CD4-positive, alpha-beta memory T cell (primary cell): ENCODE measurements around the gene UGT1A9. TPM values are rescaled to one million over a fixed set of nuclear protein-coding genes. Genes with fewer than 3 reads are reported as not detected.

Experiments
- CTCF ChIA-PET: fragments of 350-600 bp; sonication (Branson Sonifier 250); formaldehyde crosslinking; loops from one replicate; lab custom pipeline; 2021; ENCODE audit warnings: inconsistent platforms; ENCODE audit not compliant: partially characterized antibody; lab: Charles Lee
- POLR2A ChIA-PET: fragments of 350-600 bp; sonication (Branson Sonifier 250); formaldehyde crosslinking; loops from one replicate; lab custom pipeline; 2021; ENCODE audit not compliant: partially characterized antibody; lab: Charles Lee
- DNase-seq, 5 donors: peaks; one replicate each; pipeline versions ENCODE4 v3.0.0 to v3.0.0-alpha.2; 2020 to 2022; ENCODE audit warnings: mixed read lengths in 1 of 5
- H3K27ac ChIP-seq: one replicate; pipeline ENCODE4 v1.7.0; 2013; ENCODE audit warnings: low read depth, low read length
- H3K27me3 ChIP-seq: 2 replicates; pipeline ENCODE4 v1.7.0; 2013; ENCODE audit warnings: mild to moderate bottlenecking, low read length, moderate library complexity; ENCODE audit not compliant: insufficient read depth
- H3K36me3 ChIP-seq: 2 replicates; pipeline ENCODE4 v1.7.0; 2013; ENCODE audit warnings: mild to moderate bottlenecking, low read length, moderate library complexity; ENCODE audit not compliant: insufficient read depth
- H3K4me1 ChIP-seq: 2 replicates; pipeline ENCODE4 v1.7.0; 2013; ENCODE audit warnings: mild to moderate bottlenecking, low read length, moderate library complexity; ENCODE audit not compliant: insufficient read depth
- H3K4me3 ChIP-seq, 2 donors: one replicate each; pipeline ENCODE4 v1.7.0; 2013; ENCODE audit warnings: low read length in 2 of 2, mild to moderate bottlenecking in 1 of 2
- H3K9me3 ChIP-seq, 2 donors: one replicate each; pipeline ENCODE4 v1.7.0; 2013; ENCODE audit warnings: low read length in 2 of 2, control low read depth in 1 of 2; ENCODE audit not compliant: control insufficient read depth in 1 of 2
- H3K27ac Mint-ChIP-seq, 7 donors: one replicate each; pipeline ENCODE4 v1.8.0; 2020 to 2021; ENCODE audit warnings: mixed read lengths in 7 of 7, mild to moderate bottlenecking in 6 of 7, inconsistent platforms in 3 of 7, moderate library complexity in 3 of 7
- H3K27me3 Mint-ChIP-seq, 2 donors: one replicate each; pipeline ENCODE4 v1.8.0; 2020 to 2021; ENCODE audit warnings: mixed read lengths in 2 of 2
- H3K36me3 Mint-ChIP-seq, 2 donors: one replicate each; pipeline ENCODE4 v1.8.0; 2020 to 2021; ENCODE audit warnings: mixed read lengths in 2 of 2, inconsistent platforms in 1 of 2, mild to moderate bottlenecking in 1 of 2
- H3K4me1 Mint-ChIP-seq, 4 donors: one replicate each; pipeline ENCODE4 v1.8.0; 2020 to 2021; ENCODE audit warnings: mixed read lengths in 4 of 4, mild to moderate bottlenecking in 1 of 4
- H3K4me3 Mint-ChIP-seq, 8 donors: one replicate each; pipeline ENCODE4 v1.8.0; 2020 to 2021; ENCODE audit warnings: mixed read lengths in 8 of 8, mild to moderate bottlenecking in 7 of 8, moderate library complexity in 6 of 8, inconsistent platforms in 3 of 8
- H3K9me3 Mint-ChIP-seq, 8 donors: one replicate each; pipeline ENCODE4 v1.8.0; 2020 to 2021; ENCODE audit warnings: mixed read lengths in 8 of 8, mild to moderate bottlenecking in 5 of 8, inconsistent platforms in 3 of 8, moderate library complexity in 1 of 8
- intact Hi-C: fragments of 100-400 bp; cut with micrococcal nuclease; formaldehyde crosslinking; loops from one replicate; pipeline ENCODE4 v1.15.1; 2023
- polyA plus RNA-seq, 2 donors: library from polyadenylated mRNA; unstranded; fragments of 300-500 nt; fragmentation: Illumina TruSeq; gene quantifications; one replicate each; pipeline ENCODE4 v1.2.3, GENCODE V29; 2021
- total RNA-seq, 2 experiments: library from RNA; stranded (reverse); gene quantifications; one replicate each; pipeline ENCODE4 v1.2.3, GENCODE V29; 2021

UGT1A9 gene
- total and polyA plus RNA-seq, 4 experiments from 2014 or later = not detected

DNA sequence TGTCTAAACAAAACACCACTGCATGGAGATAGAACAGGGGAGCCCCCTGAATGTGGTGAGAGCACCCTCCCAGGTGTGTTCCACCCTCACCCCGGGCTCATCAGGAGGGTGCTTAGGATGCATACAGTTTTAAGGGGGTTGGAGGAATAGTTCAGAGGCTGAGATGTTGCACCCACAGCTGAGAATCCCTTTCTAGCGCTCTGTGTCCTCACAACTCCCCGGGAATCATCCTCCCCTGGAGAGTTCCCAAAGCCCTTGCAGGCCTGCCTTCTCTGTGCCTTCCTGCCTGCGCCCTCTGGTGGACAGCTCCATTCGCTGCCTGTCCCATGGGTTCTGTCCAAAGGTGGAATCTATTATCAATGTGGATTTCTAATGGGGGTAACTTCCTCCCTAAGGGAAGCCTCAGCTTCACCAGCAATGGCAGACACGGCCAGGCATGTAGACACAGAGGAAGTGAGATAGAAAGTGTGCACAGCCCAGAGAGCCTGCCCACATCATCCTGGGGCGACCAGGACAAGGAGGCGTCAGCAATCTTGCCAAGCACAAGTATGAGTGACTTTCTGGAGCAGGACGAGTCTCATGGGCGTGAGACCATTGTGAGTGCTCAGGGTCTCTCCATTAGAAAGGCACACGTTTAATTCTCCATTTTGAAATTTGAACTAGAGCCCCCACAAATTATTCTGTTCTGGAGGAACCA, 39.8 kb downstream of the UGT1A9 start:
- Mint-ChIP-seq H3K4me3 (no peak overlapping the region), H3K27ac (no peak overlapping the region), H3K36me3 (no peaks in the 10 kb centered on the region), H3K9me3 (peaks cover 0 to 2% (median 0%) of the 10 kb centered on the region in 8 donors), H3K4me1 (no peaks in the 10 kb centered on the region), H3K27me3 (peaks cover 33% of the 10 kb centered on the region in 2 donors)
- Histone ChIP-seq H3K36me3 (no peaks in the 10 kb centered on the region), H3K4me3 (no peak overlapping the region), H3K27ac (no peak overlapping the region), H3K27me3 (no peaks in the 10 kb centered on the region), H3K9me3 (no peaks in the 10 kb centered on the region), H3K4me1 (no peaks in the 10 kb centered on the region)
- intact Hi-C loops = loop anchor here (5.0 kb wide), 1 partner anchor 1104 kb away; no protein-coding TSS in a partner anchor
- POLR2A ChIA-PET = no interaction called here
- CTCF ChIA-PET = interaction anchor here (0.9 to 1.5 kb wide), 4 partner anchors 10 to 37 kb away, joined by 3 to 4 read pairs (median 3); no protein-coding TSS in a partner anchor
- peak; percentile 32 to 58 (median 44) for DNase-seq

DNA sequence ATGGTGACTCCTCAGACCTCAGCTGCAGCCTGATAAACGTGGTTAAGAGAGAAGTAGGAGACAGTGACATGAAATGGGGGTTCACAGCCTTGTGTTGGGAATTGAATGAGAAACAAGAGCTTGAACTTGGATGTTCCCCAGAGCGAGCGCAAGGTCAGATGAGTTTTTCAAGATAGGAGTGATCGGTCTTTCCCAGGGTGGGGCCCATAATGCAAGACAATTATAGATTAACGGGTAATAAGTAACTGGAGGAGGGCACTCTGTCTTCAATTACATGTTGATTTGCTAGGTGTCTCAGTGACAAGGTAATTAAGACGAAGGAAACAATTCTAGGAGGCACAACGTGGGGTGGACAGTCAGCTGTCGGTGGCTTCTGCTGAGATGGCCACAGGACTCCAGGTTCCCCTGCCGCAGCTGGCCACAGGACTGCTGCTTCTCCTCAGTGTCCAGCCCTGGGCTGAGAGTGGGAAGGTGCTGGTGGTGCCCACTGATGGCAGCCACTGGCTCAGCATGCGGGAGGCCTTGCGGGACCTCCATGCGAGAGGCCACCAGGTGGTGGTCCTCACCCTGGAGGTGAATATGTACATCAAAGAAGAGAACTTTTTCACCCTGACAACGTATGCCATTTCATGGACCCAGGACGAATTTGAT, 41.0 kb downstream of the UGT1A9 start, which contains the start of gene UGT1A5:
TSS of gene UGT1A5 (plus strand) at position 297 of the 651 bp plus-strand sequence. CDS start at position 382, 85 bp downstream.
- POLR2A ChIA-PET = no interaction called here
- Mint-ChIP-seq H3K4me3 (no peak within 1 kb of the TSS), H3K27ac (peak within 1 kb of the TSS in 1 of 7 donors; percentile 31), H3K4me1 (no peaks in the 10 kb centered on the region), H3K36me3 (no peaks in the 10 kb centered on the region), H3K9me3 (peaks cover 0 to 2% (median 0%) of the 10 kb centered on the region in 8 donors), H3K27me3 (peaks cover 29 to 36% of the 10 kb centered on the region in 2 donors)
- Histone ChIP-seq H3K36me3 (no peaks in the 10 kb centered on the region), H3K27me3 (no peaks in the 10 kb centered on the region), H3K4me1 (no peaks in the 10 kb centered on the region), H3K9me3 (no peaks in the 10 kb centered on the region), H3K27ac (no peak within 1 kb of the TSS), H3K4me3 (no peak within 1 kb of the TSS)
- intact Hi-C loops = loop anchor here (5.0 kb wide), 1 partner anchor 1105 kb away; no protein-coding TSS in a partner anchor
- CTCF ChIA-PET = interaction anchor here (1.5 kb wide), 1 partner anchor 8 kb away, joined by 4 read pairs; no protein-coding TSS in a partner anchor
- no peak for DNase-seq

DNA sequence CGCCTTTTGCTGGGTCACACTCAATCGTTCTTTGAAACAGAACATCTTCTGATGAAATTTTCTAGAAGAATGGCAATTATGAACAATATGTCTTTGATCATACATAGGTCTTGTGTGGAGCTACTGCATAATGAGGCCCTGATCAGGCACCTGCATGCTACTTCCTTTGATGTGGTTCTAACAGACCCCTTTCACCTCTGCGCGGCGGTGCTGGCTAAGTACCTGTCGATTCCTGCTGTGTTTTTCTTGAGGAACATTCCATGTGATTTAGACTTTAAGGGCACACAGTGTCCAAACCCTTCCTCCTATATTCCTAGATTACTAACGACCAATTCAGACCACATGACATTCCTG, 41.5 kb downstream of the UGT1A9 start:
- Mint-ChIP-seq H3K4me1 (no peaks in the 10 kb centered on the region), H3K9me3 (peaks cover 0 to 2% (median 0%) of the 10 kb centered on the region in 8 donors), H3K27ac (peak overlapping the region in 1 of 7 donors; percentile 31), H3K36me3 (no peaks in the 10 kb centered on the region), H3K27me3 (peaks cover 24 to 31% of the 10 kb centered on the region in 2 donors), H3K4me3 (no peak overlapping the region)
- H3K27me3 ChIP-seq = no peaks in the 10 kb centered on the region
- intact Hi-C loops = loop anchor here (5.0 kb wide), 1 partner anchor 1106 kb away; no protein-coding TSS in a partner anchor
- H3K27ac ChIP-seq = no peak overlapping the region
- ChIA-PET CTCF (no interaction called here), POLR2A (no interaction called here)
- no peak overlapping the region for H3K4me3 ChIP-seq
- H3K4me1 ChIP-seq = no peaks in the 10 kb centered on the region
- DNase-seq = no peak
- no peaks in the 10 kb centered on the region for H3K9me3 ChIP-seq
- no peaks in the 10 kb centered on the region for H3K36me3 ChIP-seq

DNA sequence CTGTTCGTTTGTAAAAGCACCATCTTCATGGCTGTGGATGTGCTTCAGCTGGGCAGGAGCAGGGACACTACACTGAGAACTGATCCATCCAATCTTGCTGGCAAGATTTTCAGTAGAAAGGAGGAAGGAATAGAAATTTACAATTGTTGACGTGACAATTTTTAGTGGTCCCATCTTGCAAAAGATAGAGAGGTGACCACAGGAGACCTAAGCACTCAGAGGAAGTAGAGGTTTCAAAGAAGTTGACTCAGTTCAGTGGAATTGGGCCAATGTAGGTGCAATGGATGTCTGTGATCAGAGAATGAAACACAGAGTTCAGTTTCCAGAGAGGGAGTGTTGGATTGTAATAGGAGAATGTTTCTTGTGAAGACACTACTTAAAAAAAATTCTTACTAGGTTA, 42.4 kb downstream of the UGT1A9 start:
- intact Hi-C loops = loop anchor here (5.0 kb wide), 1 partner anchor 1107 kb away; no protein-coding TSS in a partner anchor
- Histone ChIP-seq H3K9me3 (no peaks in the 10 kb centered on the region), H3K27me3 (no peaks in the 10 kb centered on the region), H3K36me3 (no peaks in the 10 kb centered on the region), H3K4me3 (no peak overlapping the region), H3K27ac (no peak overlapping the region), H3K4me1 (no peaks in the 10 kb centered on the region)
- POLR2A ChIA-PET = no interaction called here
- Mint-ChIP-seq H3K27ac (no peak overlapping the region), H3K4me3 (no peak overlapping the region), H3K9me3 (peaks cover 0 to 2% (median 0%) of the 10 kb centered on the region in 8 donors), H3K36me3 (no peaks in the 10 kb centered on the region), H3K4me1 (no peaks in the 10 kb centered on the region), H3K27me3 (peaks cover 26 to 31% of the 10 kb centered on the region in 2 donors)
- CTCF ChIA-PET = no interaction called here
- no peak for DNase-seq

DNA sequence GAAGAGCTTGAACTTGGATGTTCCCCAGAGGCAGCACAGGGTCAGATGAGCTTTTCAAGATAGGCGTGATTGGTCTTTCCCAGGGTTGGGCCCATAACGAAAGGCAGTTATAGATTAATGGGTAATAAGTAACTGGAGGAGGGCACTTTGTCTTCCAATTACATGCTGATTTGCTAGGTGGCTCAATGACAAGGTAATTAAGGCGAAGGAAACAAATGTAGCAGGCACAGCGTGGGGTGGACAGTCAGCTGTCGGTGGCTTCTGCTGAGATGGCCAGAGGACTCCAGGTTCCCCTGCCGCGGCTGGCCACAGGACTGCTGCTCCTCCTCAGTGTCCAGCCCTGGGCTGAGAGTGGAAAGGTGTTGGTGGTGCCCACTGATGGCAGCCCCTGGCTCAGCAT, 46.9 kb downstream of the UGT1A9 start, which contains the start of gene UGT1A4:
TSS of gene UGT1A4 (plus strand) at position 185 of the 400 bp plus-strand sequence. CDS start at position 270, 85 bp downstream.
- no peaks in the 10 kb centered on the region for H3K27me3 ChIP-seq
- ChIA-PET POLR2A (no interaction called here), CTCF (no interaction called here)
- no peak for DNase-seq
- peaks cover 18 to 28% of the 10 kb centered on the region in 2 donors for H3K27me3 Mint-ChIP-seq
- H3K36me3 Mint-ChIP-seq = no peaks in the 10 kb centered on the region
- intact Hi-C loops = no loop called here
- H3K36me3 ChIP-seq = no peaks in the 10 kb centered on the region
- H3K27ac ChIP-seq = no peak within 1 kb of the TSS
- H3K9me3 Mint-ChIP-seq = peaks cover 0 to under 1% (median 0%) of the 10 kb centered on the region in 8 donors
- no peaks in the 10 kb centered on the region for H3K4me1 Mint-ChIP-seq
- H3K4me3 ChIP-seq = no peak within 1 kb of the TSS
- no peak within 1 kb of the TSS for H3K27ac Mint-ChIP-seq
- no peaks in the 10 kb centered on the region for H3K9me3 ChIP-seq
- H3K4me3 Mint-ChIP-seq = no peak within 1 kb of the TSS
- no peaks in the 10 kb centered on the region for H3K4me1 ChIP-seq

DNA sequence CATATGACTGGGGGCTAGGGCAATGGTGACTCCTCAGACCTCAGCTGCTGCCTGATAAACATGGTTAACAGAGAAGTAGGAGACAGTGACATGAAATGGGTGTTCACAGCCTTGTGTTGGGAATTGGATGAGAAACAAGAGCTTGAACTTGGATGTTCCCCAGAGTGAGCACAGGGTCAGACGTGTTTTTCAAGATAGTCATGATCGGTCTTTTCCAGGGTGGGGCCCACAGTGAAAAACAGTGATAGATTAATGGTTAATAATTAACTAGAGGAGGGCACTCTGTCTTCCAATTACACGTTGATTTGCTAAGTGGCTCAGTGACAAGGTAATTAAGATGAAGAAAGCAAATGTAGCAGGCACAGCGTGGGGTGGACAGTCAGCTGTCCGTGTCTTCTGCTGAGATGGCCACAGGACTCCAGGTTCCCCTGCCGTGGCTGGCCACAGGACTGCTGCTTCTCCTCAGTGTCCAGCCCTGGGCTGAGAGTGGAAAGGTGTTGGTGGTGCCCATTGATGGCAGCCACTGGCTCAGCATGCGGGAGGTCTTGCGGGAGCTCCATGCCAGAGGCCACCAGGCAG, 57.1 kb downstream of the UGT1A9 start, which contains the start of gene UGT1A3:
TSS of gene UGT1A3 (plus strand) at position 320 of the 579 bp plus-strand sequence. CDS start at position 405, 85 bp downstream.
- H3K27ac Mint-ChIP-seq = no peak within 1 kb of the TSS
- H3K27ac ChIP-seq = no peak within 1 kb of the TSS
- H3K27me3 Mint-ChIP-seq = peaks cover 12 to 17% of the 10 kb centered on the region in 2 donors
- H3K4me1 Mint-ChIP-seq = no peaks in the 10 kb centered on the region
- no peaks in the 10 kb centered on the region for H3K36me3 Mint-ChIP-seq
- no peaks in the 10 kb centered on the region for H3K4me1 ChIP-seq
- POLR2A ChIA-PET = no interaction called here
- CTCF ChIA-PET = no interaction called here
- no peak within 1 kb of the TSS for H3K4me3 ChIP-seq
- no peak for DNase-seq
- peaks cover 0 to 3% (median 0%) of the 10 kb centered on the region in 8 donors for H3K9me3 Mint-ChIP-seq
- no peak within 1 kb of the TSS for H3K4me3 Mint-ChIP-seq
- no peaks in the 10 kb centered on the region for H3K36me3 ChIP-seq
- H3K9me3 ChIP-seq = no peaks in the 10 kb centered on the region
- intact Hi-C loops = no loop called here
- no peaks in the 10 kb centered on the region for H3K27me3 ChIP-seq
